WTC11 (cell line): ENCODE data around the gene PLXNC1. TPM values are rescaled to one million over a fixed set of nuclear protein-coding genes. Genes with fewer than 3 reads are reported as not detected.

Experiments
- ATAC-seq: fragments of 200-7000 bp; cut with Tn5 transposase; 2 replicates; pipeline ENCODE4 v1.10.0; 2021; ENCODE audit warnings: mild to moderate bottlenecking, moderate library complexity
- CTCF ChIA-PET: fragments of 300-600 bp; sonication (Branson Sonifier 250); formaldehyde crosslinking; loops from one replicate; lab custom pipeline; 2021; ENCODE audit warnings: antibody characterized with exemption; lab: Charles Lee
- POLR2A ChIA-PET: fragments of 350-600 bp; sonication (Branson Sonifier 250); formaldehyde crosslinking; loops from one replicate; lab custom pipeline; 2021; ENCODE audit warnings: antibody characterized with exemption; lab: Charles Lee
- DNase-seq: peaks from one replicate; pipeline ENCODE4 v3.0.0; 2021; ENCODE audit warnings: low spot score
- H3K27ac Mint-ChIP-seq: 2 replicates; pipeline ENCODE4 v1.8.0; 2021; ENCODE audit warnings: mixed read lengths
- H3K27me3 Mint-ChIP-seq: 2 replicates; pipeline ENCODE4 v1.8.0; 2021; ENCODE audit warnings: low read depth, mild to moderate bottlenecking, moderate library complexity, mixed read lengths
- H3K36me3 Mint-ChIP-seq: 2 replicates; pipeline ENCODE4 v1.8.0; 2021; ENCODE audit warnings: mixed read lengths
- H3K4me1 Mint-ChIP-seq: 2 replicates; pipeline ENCODE4 v1.8.0; 2022; ENCODE audit warnings: mixed read lengths
- H3K4me3 Mint-ChIP-seq: 2 replicates; pipeline ENCODE4 v1.8.0; 2021; ENCODE audit warnings: mild to moderate bottlenecking, moderate library complexity, mixed read lengths
- H3K9me3 Mint-ChIP-seq: 2 replicates; pipeline ENCODE4 v1.8.0; 2021; ENCODE audit warnings: mixed read lengths
- AFF4 ChIP-seq: sonication (generic); formaldehyde crosslinking; IDR thresholded peaks from 2 replicates; pipeline ENCODE4 v1.8.1; 2023; ENCODE audit warnings: mild to moderate bottlenecking, missing genetic modification reagents, borderline replicate concordance
- CREB1 ChIP-seq: sonication (generic); formaldehyde crosslinking; IDR thresholded peaks from 2 replicates; pipeline ENCODE4 v1.8.0; 2023; ENCODE audit warnings: mild to moderate bottlenecking, missing genetic modification reagents
- CREM ChIP-seq: sonication (generic); formaldehyde crosslinking; IDR thresholded peaks from 2 replicates; pipeline ENCODE4 v1.8.1; 2022; ENCODE audit warnings: mild to moderate bottlenecking, missing genetic modification reagents, moderate library complexity
- CTCF ChIP-seq: fragments of 200-600 bp; IDR thresholded peaks from 2 replicates; pipeline ENCODE4 v1.8.0; 2022; ENCODE audit warnings: antibody characterized with exemption
- E2F4 ChIP-seq: sonication (generic); formaldehyde crosslinking; IDR thresholded peaks from 2 replicates; pipeline ENCODE4 v1.8.1; 2022; ENCODE audit warnings: low read depth, mild to moderate bottlenecking, moderate library complexity, missing genetic modification reagents, borderline replicate concordance
- FOXP1 ChIP-seq: sonication (generic); formaldehyde crosslinking; IDR thresholded peaks from 2 replicates; pipeline ENCODE4 v1.8.0; 2022; ENCODE audit warnings: missing genetic modification reagents, mild to moderate bottlenecking, moderate library complexity, borderline replicate concordance
- GTF2I ChIP-seq: fragments of 250-450 bp; sonication (Bioruptor Pico); conservative IDR thresholded peaks from 2 replicates; pipeline ENCODE4 v1.4.0; 2021; ENCODE audit warnings: mild to moderate bottlenecking
- HMGXB4 ChIP-seq: sonication (generic); formaldehyde crosslinking; IDR thresholded peaks from 2 replicates; pipeline ENCODE4 v1.8.1; 2023; ENCODE audit warnings: mild to moderate bottlenecking, moderate library complexity, missing genetic modification reagents
- IRF2 ChIP-seq: sonication (generic); formaldehyde crosslinking; IDR thresholded peaks from 2 replicates; pipeline ENCODE4 v1.8.0; 2022; ENCODE audit warnings: low read depth, missing genetic modification reagents, borderline replicate concordance
- MAX ChIP-seq: sonication (generic); formaldehyde crosslinking; IDR thresholded peaks from 2 replicates; pipeline ENCODE4 v1.8.0; 2022; ENCODE audit warnings: mild to moderate bottlenecking, missing genetic modification reagents
- NFE2L1 ChIP-seq: sonication (generic); formaldehyde crosslinking; IDR thresholded peaks from 2 replicates; pipeline ENCODE4 v1.8.1; 2023; ENCODE audit warnings: missing genetic modification reagents
- NR3C1 ChIP-seq: sonication (generic); formaldehyde crosslinking; conservative IDR thresholded peaks from 2 replicates; pipeline ENCODE4 v1.8.1; 2023; ENCODE audit warnings: low read depth, mild to moderate bottlenecking, missing genetic modification reagents
- SMAD3 ChIP-seq: sonication (generic); formaldehyde crosslinking; IDR thresholded peaks from 2 replicates; pipeline ENCODE4 v1.8.0; 2022; ENCODE audit warnings: missing genetic modification reagents, mild to moderate bottlenecking, borderline replicate concordance
- SMAD4 ChIP-seq: sonication (generic); formaldehyde crosslinking; IDR thresholded peaks from 2 replicates; pipeline ENCODE4 v1.8.0; 2022; ENCODE audit warnings: mild to moderate bottlenecking, missing genetic modification reagents
- SP1 ChIP-seq: sonication (generic); formaldehyde crosslinking; conservative IDR thresholded peaks from 2 replicates; pipeline ENCODE4 v1.8.1; 2022; ENCODE audit warnings: missing genetic modification reagents
- TP53 ChIP-seq: sonication (generic); formaldehyde crosslinking; IDR thresholded peaks from 2 replicates; pipeline ENCODE4 v1.8.1; 2023; ENCODE audit warnings: mild to moderate bottlenecking, missing genetic modification reagents
- ZNF317 ChIP-seq: sonication (generic); formaldehyde crosslinking; IDR thresholded peaks from 2 replicates; pipeline ENCODE4 v1.8.1; 2023; ENCODE audit warnings: low read depth, mild to moderate bottlenecking, moderate library complexity, missing genetic modification reagents, borderline replicate concordance
- ZNF396 ChIP-seq: fragments of 250-450 bp; sonication (Bioruptor Pico); IDR thresholded peaks from 2 replicates; pipeline ENCODE4 v1.8.0; 2021; ENCODE audit warnings: mild to moderate bottlenecking, moderate library complexity, borderline replicate concordance
- ZNF512 ChIP-seq: sonication (generic); formaldehyde crosslinking; IDR thresholded peaks from 2 replicates; pipeline ENCODE4 v1.8.1; 2022; ENCODE audit warnings: missing genetic modification reagents, borderline replicate concordance
- total RNA-seq: library from RNA; stranded (reverse); gene quantifications from 3 replicates; pipeline ENCODE4 v1.2.3, GENCODE V29; 2021

The PLXNC1 gene
- total RNA-seq, 1 experiment from 2014 or later = 3.1 TPM

- DNase-seq (no peak), ATAC-seq (no peak)
- Mint-ChIP-seq H3K4me3 (no peak overlapping the region), H3K4me1 (no peaks in the 10 kb centered on the region), H3K27me3 (peaks cover 14% of the 10 kb centered on the region), H3K36me3 (peaks cover 3% of the 10 kb centered on the region; the same call in 1 of the 2 replicates), H3K9me3 (peaks cover 15% of the 10 kb centered on the region), H3K27ac (no peak overlapping the region)
- ChIA-PET POLR2A (no interaction called here), CTCF (no interaction called here)
- TF ChIP-seq ZNF512 (CRISPR knock-in tag) (no peak), NR3C1 (CRISPR knock-in tag) (no peak), SMAD3 (no peak), SP1 (CRISPR knock-in tag) (no peak), ZNF396 (CRISPR knock-in tag) (no peak), GTF2I (no peak), SMAD4 (CRISPR knock-in tag) (no peak), NFE2L1 (CRISPR knock-in tag) (no peak), IRF2 (CRISPR knock-in tag) (no peak), E2F4 (CRISPR knock-in tag) (no peak), MAX (CRISPR knock-in tag) (no peak), ZNF317 (CRISPR knock-in tag) (no peak), HMGXB4 (CRISPR knock-in tag) (no peak), AFF4 (CRISPR knock-in tag) (no peak), CTCF (no peak), FOXP1 (no peak), CREM (CRISPR knock-in tag) (no peak), CREB1 (CRISPR knock-in tag) (no peak), TP53 (no peak)
Observed at GRCh38 chr12:94191811-94192210, 43.4 kb downstream of the PLXNC1 start.
